ENCODE results near the gene GJB2.

The GJB2 gene

GRCh38 chr13:20192836-20193161, at the start of gene GJB2:
TSS of gene GJB2 (minus strand) at chr13:20192938. CDS start at chr13:20189581, 3,357 bp downstream.
- no peak for DNase-seq

GRCh38 chr13:20241593-20241992, 48.9 kb upstream of the GJB2 start:
- DNase-seq = no peak

GRCh38 chr13:20239748-20240147, 47.0 kb upstream of the GJB2 start:
- no peak for DNase-seq

- DNase-seq = no peak
Measured at GRCh38 chr13:20232556-20233277, 40.0 kb upstream of the GJB2 start.

- DNase-seq = no peak
Measured at GRCh38 chr13:20231839-20232555, 39.3 kb upstream of the GJB2 start, which contains the start of gene GJB6. TSS of gene GJB6 (minus strand) at chr13:20232319. CDS start at chr13:20223480, 8,839 bp downstream.

GRCh38 chr13:20230913-20231838, 38.4 kb upstream of the GJB2 start:
- DNase-seq = no peak

GRCh38 chr13:20227730-20228129, 35.0 kb upstream of the GJB2 start:
- DNase-seq = no peak

GRCh38 chr13:20227288-20227687, 34.5 kb upstream of the GJB2 start:
- DNase-seq = no peak

GRCh38 chr13:20222553-20222952, 29.8 kb upstream of the GJB2 start:
- no peak for DNase-seq

- no peak for DNase-seq
Measured at GRCh38 chr13:20221772-20222171, 29.0 kb upstream of the GJB2 start.

GRCh38 chr13:20219577-20219976, 26.8 kb upstream of the GJB2 start:
- no peak for DNase-seq

- DNase-seq = no peak
Measured at GRCh38 chr13:20217168-20217567, 24.4 kb upstream of the GJB2 start.

GRCh38 chr13:20209948-20210347, 17.2 kb upstream of the GJB2 start:
- DNase-seq = no peak

- DNase-seq = no peak
Measured at GRCh38 chr13:20206698-20207235, 14.0 kb upstream of the GJB2 start.

GRCh38 chr13:20206065-20206697, 13.4 kb upstream of the GJB2 start:
- no peak for DNase-seq

GRCh38 chr13:20198781-20199180, 6.0 kb upstream of the GJB2 start:
- DNase-seq = no peak

- DNase-seq = no peak
Measured at GRCh38 chr13:20197361-20197834, 4.7 kb upstream of the GJB2 start.

- no peak for DNase-seq
Measured at GRCh38 chr13:20195801-20196200, 3.1 kb upstream of the GJB2 start.

- no peak for DNase-seq
Measured at GRCh38 chr13:20193907-20194631, 1.3 kb upstream of the GJB2 start.

GRCh38 chr13:20193162-20193906, 596 bp upstream of the GJB2 start:
- no peak for DNase-seq
